H1 (cell line): ENCODE data around the gene CADM2. TPM values are rescaled to one million over a fixed set of nuclear protein-coding genes. Genes with fewer than 3 reads are reported as not detected.

Experiments
- CTCF ChIA-PET: fragments of 300-600 bp; sonication (Branson Sonifier 250); formaldehyde crosslinking; loops from one replicate; lab custom pipeline; 2021; ENCODE audit not compliant: partially characterized antibody; lab: Charles Lee
- POLR2A ChIA-PET: fragments of 300-600 bp; sonication (Branson Sonifier 250); formaldehyde crosslinking; loops from one replicate; lab custom pipeline; 2021; ENCODE audit warnings: inconsistent platforms; ENCODE audit not compliant: partially characterized antibody; lab: Charles Lee
- DNase-seq, 2 experiments: peaks; one replicate each; pipeline versions ENCODE4 v3.0.0 to v3.0.0-alpha.2; 2010 to 2022; ENCODE audit warnings: low spot score in 2 of 2, low read depth in 1 of 2, mixed read lengths in 1 of 2
- FAIRE-seq: peaks from 2 replicates; lab custom pipeline; 2011; peaks lifted over from hg19 to GRCh38; lab: Jason Lieb, UNC
- H2AFZ ChIP-seq: 2 replicates; pipeline ENCODE4 v1.8.1; 2012; ENCODE audit warnings: low read length, inconsistent platforms
- H2AK5ac ChIP-seq: 2 replicates; pipeline ENCODE4 v1.6.1; 2013; ENCODE audit warnings: low read depth, low read length
- H2BK120ac ChIP-seq: replicated peaks from 2 replicates; pipeline ENCODE3; 2013; ENCODE audit warnings: low read depth, low read length, inconsistent platforms
- H2BK12ac ChIP-seq: 2 replicates; pipeline ENCODE4 v1.6.1; 2013; ENCODE audit warnings: low read depth, low read length
- H2BK15ac ChIP-seq: 2 replicates; pipeline ENCODE4 v1.6.1; 2013; ENCODE audit warnings: low read length
- H2BK20ac ChIP-seq: 2 replicates; pipeline ENCODE4 v1.6.1; 2013; ENCODE audit warnings: low read length
- H2BK5ac ChIP-seq: 2 replicates; pipeline ENCODE4 v1.6.1; 2013; ENCODE audit warnings: low read depth, low read length
- H3K14ac ChIP-seq: 2 replicates; pipeline ENCODE4 v1.6.1; 2013; ENCODE audit warnings: inconsistent platforms; ENCODE audit not compliant: insufficient read length
- H3K18ac ChIP-seq: 2 replicates; pipeline ENCODE4 v1.6.1; 2013; ENCODE audit warnings: low read length; ENCODE audit errors: extremely low read depth
- H3K23ac ChIP-seq: 2 replicates; pipeline ENCODE4 v1.6.1; 2013; ENCODE audit warnings: inconsistent platforms; ENCODE audit not compliant: insufficient read length
- H3K23me2 ChIP-seq: 2 replicates; pipeline ENCODE4 v1.6.1; 2013; ENCODE audit warnings: low read depth, low read length
- H3K27ac ChIP-seq: 2 replicates; pipeline ENCODE4 v1.6.1; 2011; ENCODE audit warnings: low read depth, low read length, inconsistent platforms
- H3K27me3 ChIP-seq, 4 experiments: replicated peaks in 1 of 4; 1 replicate in 1 of 4; 2 replicates in 3 of 4; pipeline versions ENCODE4 v1.6.1 to v1.8.1; 2011 to 2013; ENCODE audit warnings: low read length in 3 of 4, mild to moderate bottlenecking in 3 of 4, inconsistent platforms in 2 of 4, mixed read lengths in 2 of 4, moderate library complexity in 1 of 4; ENCODE audit not compliant: control insufficient read depth in 3 of 4, insufficient read depth in 3 of 4; ENCODE audit errors: extremely low read depth in 1 of 4
- H3K36me3 ChIP-seq, 4 experiments: 2 replicates each; pipeline versions ENCODE4 v1.6.1 to v1.8.1; 2011 to 2013; ENCODE audit warnings: mild to moderate bottlenecking in 4 of 4, low read length in 3 of 4, moderate library complexity in 2 of 4, control low read depth in 1 of 4, inconsistent platforms in 1 of 4; ENCODE audit not compliant: insufficient read depth in 4 of 4, control insufficient read depth in 2 of 4
- H3K4ac ChIP-seq: replicated peaks from 2 replicates; pipeline ENCODE3; 2013; ENCODE audit warnings: low read length, low read depth, mixed read lengths, inconsistent platforms; ENCODE audit not compliant: insufficient read length
- H3K4me1 ChIP-seq, 4 experiments: replicated peaks in 1 of 4; 1 replicate in 1 of 4; 2 replicates in 3 of 4; pipeline versions ENCODE4 v1.6.1 to v1.8.1; 2011 to 2013; ENCODE audit warnings: low read length in 3 of 4, inconsistent platforms in 2 of 4, mixed read lengths in 1 of 4; ENCODE audit not compliant: insufficient read depth in 4 of 4, control insufficient read depth in 3 of 4
- H3K4me2 ChIP-seq, 2 experiments: 2 replicates each; pipeline versions ENCODE4 v1.6.1 to v1.8.1; 2011 to 2013; ENCODE audit warnings: low read depth in 2 of 2, low read length in 2 of 2, control low read depth in 1 of 2, inconsistent platforms in 1 of 2, mild to moderate bottlenecking in 1 of 2; ENCODE audit not compliant: insufficient read depth in 1 of 2
- H3K4me3 ChIP-seq, 4 experiments: fragments of 200-600, 300-600 bp in 1 of 4; sonication (generic), shearing (Covaris generic), sonication (Bioruptor Twin) in 1 of 4; 2 replicates each; pipeline versions ENCODE4 v1.5.1 to v1.8.1; 2011 to 2016; ENCODE audit warnings: low read length in 4 of 4, low read depth in 3 of 4, control low read depth in 2 of 4, inconsistent platforms in 2 of 4, mild to moderate bottlenecking in 2 of 4, mixed read lengths in 1 of 4, moderate library complexity in 1 of 4; ENCODE audit not compliant: insufficient read depth in 2 of 4; ENCODE audit errors: extremely low read depth in 1 of 4
- H3K56ac ChIP-seq: replicated peaks from 2 replicates; pipeline ENCODE3; 2013; ENCODE audit warnings: low read depth, mild to moderate bottlenecking, mixed read lengths, low read length, inconsistent platforms; ENCODE audit not compliant: insufficient read length
- H3K79me1 ChIP-seq: 2 replicates; pipeline ENCODE4 v1.6.1; 2013; ENCODE audit warnings: low read depth, low read length, control low read depth
- H3K79me2 ChIP-seq, 2 experiments: 2 replicates each; pipeline versions ENCODE4 v1.6.1 to v1.8.1; 2012 to 2013; ENCODE audit warnings: low read length in 2 of 2, mild to moderate bottlenecking in 2 of 2, inconsistent platforms in 1 of 2; ENCODE audit not compliant: insufficient read depth in 2 of 2, control insufficient read depth in 1 of 2
- H3K9ac ChIP-seq, 4 experiments: replicated peaks in 1 of 4; 1 replicate in 1 of 4; 2 replicates in 3 of 4; pipeline versions ENCODE4 v1.6.1 to v1.8.1; 2011 to 2013; ENCODE audit warnings: low read depth in 3 of 4, low read length in 3 of 4, control low read depth in 2 of 4, mild to moderate bottlenecking in 2 of 4, moderate library complexity in 2 of 4, inconsistent platforms in 1 of 4; ENCODE audit errors: extremely low read depth in 1 of 4
- H3K9me3 ChIP-seq, 2 experiments: 2 replicates each; pipeline versions ENCODE4 v1.6.1 to v1.8.1; 2012 to 2013; ENCODE audit warnings: mild to moderate bottlenecking in 2 of 2, moderate library complexity in 2 of 2, control low read depth in 1 of 2, inconsistent platforms in 1 of 2, low read depth in 1 of 2, low read length in 1 of 2, mixed read lengths in 1 of 2; ENCODE audit not compliant: insufficient read depth in 2 of 2
- H4K20me1 ChIP-seq, 2 experiments: replicated peaks in 1 of 2; 2 replicates each; pipeline versions ENCODE3 to v1.8.1; 2011 to 2013; ENCODE audit warnings: inconsistent platforms in 2 of 2, low read length in 2 of 2, mild to moderate bottlenecking in 1 of 2; ENCODE audit not compliant: insufficient read depth in 2 of 2, control insufficient read depth in 1 of 2
- H4K5ac ChIP-seq: 2 replicates; pipeline ENCODE4 v1.6.1; 2013; ENCODE audit warnings: low read length, low read depth, mixed read lengths, inconsistent platforms; ENCODE audit not compliant: insufficient read length
- H4K8ac ChIP-seq: 2 replicates; pipeline ENCODE4 v1.8.0; 2013; ENCODE audit warnings: mild to moderate bottlenecking, moderate library complexity, low read length, inconsistent platforms; ENCODE audit not compliant: insufficient read depth; ENCODE audit errors: extremely low read depth
- H4K91ac ChIP-seq: replicated peaks from 2 replicates; pipeline ENCODE3; 2013; ENCODE audit warnings: low read length, mixed read lengths, inconsistent platforms; ENCODE audit not compliant: insufficient read length
- ASH2L ChIP-seq: fragments of 200-600, 300-600 bp; sonication (generic); IDR thresholded peaks from one replicate; pipeline ENCODE4 v1.7.1; 2017; ENCODE audit warnings: low read length
- ATF3 ChIP-seq: IDR thresholded peaks from 2 replicates; pipeline ENCODE4 v1.6.1; 2011; ENCODE audit warnings: low read depth, mild to moderate bottlenecking, low read length; ENCODE audit not compliant: insufficient read depth
- CBX5 ChIP-seq: fragments of 300-800, 300-1000 bp; sonication (generic); IDR thresholded peaks from 2 replicates; pipeline ENCODE4 v1.7.1; 2016; ENCODE audit warnings: antibody characterized with exemption, low read length, low read depth
- HDAC2 ChIP-seq, 2 experiments: fragments of 300-600 bp in 1 of 2; sonication (generic) in 1 of 2; IDR thresholded peaks; 2 replicates each; pipeline ENCODE4 v1.6.1; 2011 to 2012; ENCODE audit warnings: low read depth in 2 of 2, low read length in 2 of 2, mild to moderate bottlenecking in 2 of 2, moderate library complexity in 2 of 2, borderline replicate concordance in 1 of 2, inconsistent platforms in 1 of 2
- NRF1 ChIP-seq: IDR thresholded peaks from 2 replicates; pipeline ENCODE4 v1.6.1; 2011; ENCODE audit warnings: mild to moderate bottlenecking, low read depth, low read length, improper control_type of control experiment
- POU5F1 ChIP-seq: IDR thresholded peaks from 2 replicates; pipeline ENCODE4 v1.6.1; 2011; ENCODE audit warnings: low read depth, mild to moderate bottlenecking, low read length, moderate library complexity
- SAP30 ChIP-seq: fragments of 300-600 bp; sonication (generic); IDR thresholded peaks from 2 replicates; pipeline ENCODE4 v1.7.1; 2012; ENCODE audit warnings: low read length, moderate library complexity, mild to moderate bottlenecking, inconsistent platforms; ENCODE audit not compliant: insufficient read depth, insufficient replicate concordance
- SP1 ChIP-seq: IDR thresholded peaks from 2 replicates; pipeline ENCODE4 v1.6.1; 2011; ENCODE audit warnings: low read depth, low read length
- SUZ12 ChIP-seq: fragments of 200-600 bp; sonication (generic); IDR thresholded peaks from 2 replicates; pipeline ENCODE4 v1.6.1; 2012; ENCODE audit warnings: mild to moderate bottlenecking, inconsistent platforms, low read length, moderate library complexity, mixed read lengths
- WGBS, 2 experiments: shearing (Covaris generic) in 1 of 2; methylation state at CpG; one replicate each; pipeline versions ENCODE4 v1.1.6 to v1.1.7; 2013 to 2015; ENCODE audit warnings: low lambda C conversion rate in 2 of 2, mixed read lengths in 2 of 2, inconsistent platforms in 1 of 2, low coverage in 1 of 2, missing lambda C conversion rate in 1 of 2; ENCODE audit not compliant: insufficient replicate concordance in 2 of 2, insufficient coverage in 1 of 2, insufficient read length in 1 of 2; ENCODE audit errors: extremely low coverage in 1 of 2, missing lambda C conversion rate in 1 of 2; 5-methylcytosine and 5-hydroxymethylcytosine counted together
- polyA plus RNA-seq, 7 experiments: library from polyadenylated mRNA; depleted of rRNA in 3 of 7; stranded (reverse) in 5 of 7; unstranded in 2 of 7; fragments of >200 nt in 5 of 7; fragments of 200-250 nt in 2 of 7; gene quantifications; 1 replicate in 5 of 7; 2 replicates in 1 of 7; 4 replicates in 1 of 7; pipeline versions ENCODE4 v1.2.1 to v1.2.3, GENCODE V29; 2011 to 2013; ENCODE audit warnings: missing spikeins in 2 of 7, mixed read lengths in 2 of 7
- total RNA-seq: library from RNA; stranded (reverse); fragmentation: NEBNext Ultra II Directional; extraction: Animal tissue kit (Norgen Biotek cat#: 25700); gene quantifications from 2 replicates; pipeline ENCODE4 v1.2.1, GENCODE V29; 2021
- TF ChIP-seq, protein P1 (sequence below), 3 experiments: IDR thresholded peaks; 1 replicate in 2 of 3; 2 replicates in 1 of 3; pipeline versions ENCODE4 v1.5.1 to v1.6.1; 2011; ENCODE audit warnings: low read length in 3 of 3, mild to moderate bottlenecking in 3 of 3, inconsistent platforms in 2 of 3, low read depth in 1 of 3, moderate library complexity in 1 of 3; ENCODE audit not compliant: insufficient read depth in 1 of 3; ENCODE audit errors: control extremely low read depth in 1 of 3

The CADM2 gene
- total and polyA plus RNA-seq, 2 of the 8 experiments (the other 6 are each of a cell fraction or from before 2014, with no cell fraction given) = 14.9 to 20.9 TPM

GRCh38 chr3:85576697-85577200, 618.0 kb downstream of the CADM2 start:
- H3K79me1 ChIP-seq = no peaks in the 10 kb centered on the region
- H3K4me2 ChIP-seq = no peak overlapping the region
- no peak overlapping the region for H2BK120ac ChIP-seq
- CTCF ChIA-PET = interaction anchor here (0.6 to 1.3 kb wide), 8 partner anchors 10 to 362 kb away, joined by 3 to 5 read pairs (median 3); no protein-coding TSS in a partner anchor
- H3K79me2 ChIP-seq = no peaks in the 10 kb centered on the region
- no peak overlapping the region for H2BK20ac ChIP-seq
- H4K91ac ChIP-seq = no peak overlapping the region
- H4K8ac ChIP-seq = no peak overlapping the region
- H3K9ac ChIP-seq = no peak overlapping the region
- H3K27ac ChIP-seq = no peak overlapping the region
- no peaks in the 10 kb centered on the region for H3K27me3 ChIP-seq
- no peaks in the 10 kb centered on the region for H3K36me3 ChIP-seq
- H4K5ac ChIP-seq = no peak overlapping the region
- WGBS, 2 experiments = 69% methylated on average over 4 of the region's 4 CpGs; no CpG with 5 or more reads in 1 of the 2 experiments
- DNase-seq (no peak), FAIRE-seq (no peak)
- H3K9me3 ChIP-seq = no peaks in the 10 kb centered on the region
- no peak overlapping the region for H2AFZ ChIP-seq
- POLR2A ChIA-PET = no interaction called here
- H2BK5ac ChIP-seq = no peak overlapping the region
- no peak overlapping the region for H3K14ac ChIP-seq
- H3K23me2 ChIP-seq = no peaks in the 10 kb centered on the region
- H3K23ac ChIP-seq = no peak overlapping the region
- no peak overlapping the region for H3K18ac ChIP-seq
- H4K20me1 ChIP-seq = no peaks in the 10 kb centered on the region
- no peak overlapping the region for H2BK15ac ChIP-seq
- H3K4ac ChIP-seq = no peak overlapping the region
- no peaks in the 10 kb centered on the region for H3K4me1 ChIP-seq
- no peak overlapping the region for H2AK5ac ChIP-seq
- H3K4me3 ChIP-seq = no peak overlapping the region
- H3K56ac ChIP-seq = no peak overlapping the region
- H2BK12ac ChIP-seq = no peak overlapping the region
- TF ChIP-seq HDAC2 (IDR thresholded peaks at IDR 0.05; ENCODE audit: borderline replicate concordance in 1 of 2, low read depth in 2 of 2, low read length in 2 of 2) (no peak), SP1 (no peak), POU5F1 (no peak), CBX5 (no peak), SAP30 (no peak), SUZ12 (no peak), NRF1 (no peak), ATF3 (no peak), ASH2L (no peak)
- TF ChIP-seq, protein P1, sequence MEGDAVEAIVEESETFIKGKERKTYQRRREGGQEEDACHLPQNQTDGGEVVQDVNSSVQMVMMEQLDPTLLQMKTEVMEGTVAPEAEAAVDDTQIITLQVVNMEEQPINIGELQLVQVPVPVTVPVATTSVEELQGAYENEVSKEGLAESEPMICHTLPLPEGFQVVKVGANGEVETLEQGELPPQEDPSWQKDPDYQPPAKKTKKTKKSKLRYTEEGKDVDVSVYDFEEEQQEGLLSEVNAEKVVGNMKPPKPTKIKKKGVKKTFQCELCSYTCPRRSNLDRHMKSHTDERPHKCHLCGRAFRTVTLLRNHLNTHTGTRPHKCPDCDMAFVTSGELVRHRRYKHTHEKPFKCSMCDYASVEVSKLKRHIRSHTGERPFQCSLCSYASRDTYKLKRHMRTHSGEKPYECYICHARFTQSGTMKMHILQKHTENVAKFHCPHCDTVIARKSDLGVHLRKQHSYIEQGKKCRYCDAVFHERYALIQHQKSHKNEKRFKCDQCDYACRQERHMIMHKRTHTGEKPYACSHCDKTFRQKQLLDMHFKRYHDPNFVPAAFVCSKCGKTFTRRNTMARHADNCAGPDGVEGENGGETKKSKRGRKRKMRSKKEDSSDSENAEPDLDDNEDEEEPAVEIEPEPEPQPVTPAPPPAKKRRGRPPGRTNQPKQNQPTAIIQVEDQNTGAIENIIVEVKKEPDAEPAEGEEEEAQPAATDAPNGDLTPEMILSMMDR (IDR thresholded peaks at IDR 0.05; ENCODE audit: control extremely low read depth in 1 of 3, insufficient read depth in 1 of 3, low read depth in 1 of 3, low read length in 3 of 3) = no peak
